ENCODE data around the gene TNFRSF12A.

The TNFRSF12A gene

GRCh38 chr16:3036726-3037315, 16.7 kb downstream of the TNFRSF12A start, which contains the start of gene BICDL2:
BICDL2 (minus strand) TSS chr16:3036944; CDS start chr16:3035496, 1,448 bp downstream.
- no peaks in the 10 kb centered on the region for H3K9me3 ChIP-seq (ENCODE audit: control insufficient read depth, insufficient read depth, low read length)
- no peaks in the 10 kb centered on the region for H3K27me3 ChIP-seq (ENCODE audit: control insufficient read depth, insufficient read depth, low read length)

GRCh38 chr16:3038256-3038655, 18.1 kb downstream of the TNFRSF12A start:
- Histone ChIP-seq H3K4me3 (ENCODE audit: low read length) (no peak overlapping the region), H3K9me3 (ENCODE audit: control insufficient read depth, insufficient read depth, low read length) (no peaks in the 10 kb centered on the region), H3K27me3 (ENCODE audit: control insufficient read depth, insufficient read depth, low read length) (no peaks in the 10 kb centered on the region), H3K4me1 (ENCODE audit: control insufficient read depth, insufficient read depth, low read length) (peaks cover 2% of the 10 kb centered on the region; the same call in 1 of the 2 replicates), H3K27ac (ENCODE audit: low read length) (no peak overlapping the region), H3K36me3 (ENCODE audit: control insufficient read depth, insufficient read depth, low read length) (no peaks in the 10 kb centered on the region)
- no CpG with 5 or more reads among the region's 11 CpGs for WGBS (ENCODE audit: insufficient coverage, insufficient read length)
- DNase-seq (ENCODE audit: low read depth, low spot score): no peak

More at GRCh38 chr16:3036726-3037315, 16.7 kb downstream of the TNFRSF12A start, which contains the start of gene BICDL2:
- WGBS (ENCODE audit: insufficient coverage, insufficient read length): no CpG with 5 or more reads among the region's 44 CpGs
- no peaks in the 10 kb centered on the region for H3K36me3 ChIP-seq (ENCODE audit: control insufficient read depth, insufficient read depth, low read length)
- H3K4me3 ChIP-seq (ENCODE audit: low read length): peak within 1 kb of the TSS; percentile 60; the same call in 1 of the 2 replicates
- DNase-seq (ENCODE audit: low read depth, low spot score): no peak
- no peak within 1 kb of the TSS for H3K27ac ChIP-seq (ENCODE audit: low read length)
- peaks cover 2% of the 10 kb centered on the region; the same call in 1 of the 2 replicates for H3K4me1 ChIP-seq (ENCODE audit: control insufficient read depth, insufficient read depth, low read length)

DNA sequence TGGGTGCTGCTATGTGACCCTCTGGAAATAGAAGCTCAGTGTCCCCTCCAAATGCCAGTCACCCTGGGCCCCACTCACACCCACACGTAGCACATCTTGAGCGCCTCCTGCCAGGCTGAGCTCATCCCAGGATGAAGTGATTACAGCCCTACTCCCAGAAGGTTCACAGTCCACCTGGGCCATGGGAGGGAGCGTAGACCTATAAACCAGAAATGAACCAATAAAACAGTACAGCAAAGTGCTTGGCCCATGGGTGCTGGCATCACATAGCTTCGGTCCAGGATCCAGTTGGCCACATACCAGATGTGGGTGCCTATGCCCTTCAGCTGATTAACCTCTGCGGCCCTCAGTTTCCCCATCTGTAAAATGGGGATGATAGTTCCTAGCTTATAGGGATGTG, 18.7 kb downstream of the TNFRSF12A start:
- no peaks in the 10 kb centered on the region for H3K27me3 ChIP-seq (ENCODE audit: control insufficient read depth, insufficient read depth, low read length)
- H3K9me3 ChIP-seq (ENCODE audit: control insufficient read depth, insufficient read depth, low read length): no peaks in the 10 kb centered on the region
- no CpG with 5 or more reads among the region's 5 CpGs for WGBS (ENCODE audit: insufficient coverage, insufficient read length)
- no peak overlapping the region for H3K27ac ChIP-seq (ENCODE audit: low read length)
- no peak overlapping the region for H3K4me3 ChIP-seq (ENCODE audit: low read length)
- peaks cover 2% of the 10 kb centered on the region; the same call in 1 of the 2 replicates for H3K4me1 ChIP-seq (ENCODE audit: control insufficient read depth, insufficient read depth, low read length)
- no peak for DNase-seq (ENCODE audit: low read depth, low spot score)
- no peaks in the 10 kb centered on the region for H3K36me3 ChIP-seq (ENCODE audit: control insufficient read depth, insufficient read depth, low read length)

DNA sequence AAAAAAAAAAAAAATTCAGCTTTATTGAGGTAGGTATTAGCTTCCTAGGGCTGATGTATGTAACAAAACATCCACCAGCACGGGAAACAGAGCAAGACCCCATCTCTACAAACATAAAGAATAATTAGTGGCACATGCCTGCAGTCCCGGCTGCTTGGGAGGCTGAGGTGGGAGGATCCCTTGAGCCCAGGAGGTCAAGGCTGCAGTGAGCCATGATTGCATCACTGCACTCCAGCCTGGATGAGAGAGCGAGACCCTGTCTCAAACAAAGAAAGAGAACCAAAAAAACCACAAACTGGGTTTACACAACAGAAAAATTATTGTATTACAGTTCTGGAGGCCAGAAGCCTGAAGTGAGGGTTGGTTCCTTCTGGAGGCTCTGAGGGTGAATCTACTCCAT, 22.2 kb downstream of the TNFRSF12A start:
- H3K27me3 ChIP-seq (ENCODE audit: control insufficient read depth, insufficient read depth, low read length): no peaks in the 10 kb centered on the region
- no peak for DNase-seq (ENCODE audit: low read depth, low spot score)
- no peaks in the 10 kb centered on the region for H3K36me3 ChIP-seq (ENCODE audit: control insufficient read depth, insufficient read depth, low read length)
- H3K27ac ChIP-seq (ENCODE audit: low read length): no peak overlapping the region
- H3K4me3 ChIP-seq (ENCODE audit: low read length): no peak overlapping the region
- H3K9me3 ChIP-seq (ENCODE audit: control insufficient read depth, insufficient read depth, low read length): no peaks in the 10 kb centered on the region
- WGBS (ENCODE audit: insufficient coverage, insufficient read length): no CpG with 5 or more reads among the region's 3 CpGs
- peaks cover 4% of the 10 kb centered on the region for H3K4me1 ChIP-seq (ENCODE audit: control insufficient read depth, insufficient read depth, low read length)

- no peak overlapping the region for H3K4me3 ChIP-seq (ENCODE audit: low read length)
- WGBS (ENCODE audit: insufficient coverage, insufficient read length): no CpG with 5 or more reads among the region's 6 CpGs
- H3K9me3 ChIP-seq (ENCODE audit: control insufficient read depth, insufficient read depth, low read length): no peaks in the 10 kb centered on the region
- no peaks in the 10 kb centered on the region for H3K36me3 ChIP-seq (ENCODE audit: control insufficient read depth, insufficient read depth, low read length)
- H3K27ac ChIP-seq (ENCODE audit: low read length): no peak overlapping the region
- peaks cover 1% of the 10 kb centered on the region; the same call in 1 of the 2 replicates for H3K4me1 ChIP-seq (ENCODE audit: control insufficient read depth, insufficient read depth, low read length)
- DNase-seq (ENCODE audit: low read depth, low spot score): no peak
- H3K27me3 ChIP-seq (ENCODE audit: control insufficient read depth, insufficient read depth, low read length): no peaks in the 10 kb centered on the region
Observed at GRCh38 chr16:3044708-3045107, 24.5 kb downstream of the TNFRSF12A start.

- no peaks in the 10 kb centered on the region for H3K27me3 ChIP-seq (ENCODE audit: control insufficient read depth, insufficient read depth, low read length)
- no peak for DNase-seq (ENCODE audit: low read depth, low spot score)
- H3K4me1 ChIP-seq (ENCODE audit: control insufficient read depth, insufficient read depth, low read length): peaks cover 1% of the 10 kb centered on the region; the same call in 1 of the 2 replicates
- H3K4me3 ChIP-seq (ENCODE audit: low read length): peak within 1 kb of the TSS; percentile 60
- 0 out of 2 replicates have a peak, but pooled peaks cover 3% of the 10 kb centered on the region for H3K36me3 ChIP-seq (ENCODE audit: control insufficient read depth, insufficient read depth, low read length)
- no peaks in the 10 kb centered on the region for H3K9me3 ChIP-seq (ENCODE audit: control insufficient read depth, insufficient read depth, low read length)
- no peak within 1 kb of the TSS for H3K27ac ChIP-seq (ENCODE audit: low read length)
- WGBS (ENCODE audit: insufficient coverage, insufficient read length): no CpG with 5 or more reads among the region's 86 CpGs
Observed at GRCh38 chr16:3045758-3046640, 25.8 kb downstream of the TNFRSF12A start, which contains the start of gene MMP25. MMP25 (plus strand) TSS chr16:3046561; CDS start chr16:3046918, 357 bp downstream.

DNA sequence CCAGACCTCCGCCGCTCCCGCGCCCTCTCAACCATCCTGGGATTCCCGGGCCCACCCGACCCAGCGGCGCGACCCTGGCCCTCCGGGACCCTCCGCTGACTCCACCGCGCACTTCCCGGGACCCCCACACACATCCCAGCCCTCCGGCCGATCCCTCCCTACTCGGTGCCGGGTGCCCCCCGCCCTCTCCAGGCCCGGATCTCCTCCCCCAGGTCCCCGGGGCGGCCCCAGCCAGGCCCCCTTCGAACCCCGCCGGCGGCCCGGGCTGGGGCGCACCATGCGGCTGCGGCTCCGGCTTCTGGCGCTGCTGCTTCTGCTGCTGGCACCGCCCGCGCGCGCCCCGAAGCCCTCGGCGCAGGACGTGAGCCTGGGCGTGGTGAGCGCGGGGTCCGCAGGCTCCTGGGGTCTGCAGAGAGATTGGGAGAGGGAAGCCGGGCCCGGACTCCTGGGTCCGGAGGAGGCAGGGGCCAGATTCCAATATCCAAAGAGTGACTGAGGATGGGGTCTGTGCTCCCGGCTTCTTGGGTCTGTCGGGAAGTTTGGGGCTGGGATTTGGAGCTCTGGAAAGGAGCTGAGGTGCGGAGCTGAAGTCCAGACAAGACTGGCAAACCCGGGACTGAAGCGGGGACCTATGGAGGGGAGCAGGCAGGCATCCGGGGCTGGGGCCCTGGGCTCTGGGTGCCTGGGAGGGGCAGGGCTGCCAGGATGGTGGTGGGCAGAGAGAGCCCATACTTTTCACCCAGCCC, 26.6 kb downstream of the TNFRSF12A start:
- Histone ChIP-seq H3K27me3 (ENCODE audit: control insufficient read depth, insufficient read depth, low read length) (no peaks in the 10 kb centered on the region), H3K27ac (ENCODE audit: low read length) (no peak overlapping the region), H3K9me3 (ENCODE audit: control insufficient read depth, insufficient read depth, low read length) (no peaks in the 10 kb centered on the region), H3K4me3 (ENCODE audit: low read length) (peak overlapping the region; percentile 60), H3K4me1 (ENCODE audit: control insufficient read depth, insufficient read depth, low read length) (peaks cover 1% of the 10 kb centered on the region; the same call in 1 of the 2 replicates), H3K36me3 (ENCODE audit: control insufficient read depth, insufficient read depth, low read length) (0 out of 2 replicates have a peak, but pooled peaks cover 3% of the 10 kb centered on the region)
- DNase-seq (ENCODE audit: low read depth, low spot score): no peak
- no CpG with 5 or more reads among the region's 54 CpGs for WGBS (ENCODE audit: insufficient coverage, insufficient read length)

DNA sequence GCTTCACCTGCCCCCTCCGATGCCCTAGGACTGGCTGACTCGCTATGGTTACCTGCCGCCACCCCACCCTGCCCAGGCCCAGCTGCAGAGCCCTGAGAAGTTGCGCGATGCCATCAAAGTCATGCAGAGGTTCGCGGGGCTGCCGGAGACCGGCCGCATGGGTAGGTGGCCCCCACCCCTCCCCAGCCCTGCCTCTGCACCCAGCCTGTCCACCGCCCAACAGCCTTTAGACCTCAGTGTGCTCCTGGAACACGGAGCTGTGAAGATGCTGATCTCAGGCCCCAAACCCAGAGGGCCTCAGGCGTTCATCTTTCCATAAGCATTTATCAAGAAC, 27.2 kb downstream of the TNFRSF12A start:
- H3K4me3 ChIP-seq (ENCODE audit: low read length): peak overlapping the region; percentile 60; the same call in 1 of the 2 replicates
- no peak overlapping the region for H3K27ac ChIP-seq (ENCODE audit: low read length)
- H3K4me1 ChIP-seq (ENCODE audit: control insufficient read depth, insufficient read depth, low read length): peaks cover 1% of the 10 kb centered on the region; the same call in 1 of the 2 replicates
- no peaks in the 10 kb centered on the region for H3K9me3 ChIP-seq (ENCODE audit: control insufficient read depth, insufficient read depth, low read length)
- H3K27me3 ChIP-seq (ENCODE audit: control insufficient read depth, insufficient read depth, low read length): no peaks in the 10 kb centered on the region
- WGBS (ENCODE audit: insufficient coverage, insufficient read length): no CpG with 5 or more reads among the region's 13 CpGs
- DNase-seq (ENCODE audit: low read depth, low spot score): no peak
- 0 out of 2 replicates have a peak, but pooled peaks cover 3% of the 10 kb centered on the region for H3K36me3 ChIP-seq (ENCODE audit: control insufficient read depth, insufficient read depth, low read length)

- no peak for DNase-seq (ENCODE audit: low read depth, low spot score)
- Histone ChIP-seq H3K27ac (ENCODE audit: low read length) (no peak overlapping the region), H3K36me3 (ENCODE audit: control insufficient read depth, insufficient read depth, low read length) (0 out of 2 replicates have a peak, but pooled peaks cover 3% of the 10 kb centered on the region), H3K27me3 (ENCODE audit: control insufficient read depth, insufficient read depth, low read length) (no peaks in the 10 kb centered on the region), H3K4me1 (ENCODE audit: control insufficient read depth, insufficient read depth, low read length) (no peaks in the 10 kb centered on the region), H3K4me3 (ENCODE audit: low read length) (no peak overlapping the region), H3K9me3 (ENCODE audit: control insufficient read depth, insufficient read depth, low read length) (no peaks in the 10 kb centered on the region)
- WGBS (ENCODE audit: insufficient coverage, insufficient read length): no CpG with 5 or more reads among the region's 26 CpGs
Observed at GRCh38 chr16:3049921-3050481, 29.8 kb downstream of the TNFRSF12A start.

All from iPS DF 6.9 (cell line).